ENCODE measurements around the gene MAFF.
A peak's percentile ranks its signal among the peaks of the same experiment; 100 is the strongest.

MAFF gene

DNA sequence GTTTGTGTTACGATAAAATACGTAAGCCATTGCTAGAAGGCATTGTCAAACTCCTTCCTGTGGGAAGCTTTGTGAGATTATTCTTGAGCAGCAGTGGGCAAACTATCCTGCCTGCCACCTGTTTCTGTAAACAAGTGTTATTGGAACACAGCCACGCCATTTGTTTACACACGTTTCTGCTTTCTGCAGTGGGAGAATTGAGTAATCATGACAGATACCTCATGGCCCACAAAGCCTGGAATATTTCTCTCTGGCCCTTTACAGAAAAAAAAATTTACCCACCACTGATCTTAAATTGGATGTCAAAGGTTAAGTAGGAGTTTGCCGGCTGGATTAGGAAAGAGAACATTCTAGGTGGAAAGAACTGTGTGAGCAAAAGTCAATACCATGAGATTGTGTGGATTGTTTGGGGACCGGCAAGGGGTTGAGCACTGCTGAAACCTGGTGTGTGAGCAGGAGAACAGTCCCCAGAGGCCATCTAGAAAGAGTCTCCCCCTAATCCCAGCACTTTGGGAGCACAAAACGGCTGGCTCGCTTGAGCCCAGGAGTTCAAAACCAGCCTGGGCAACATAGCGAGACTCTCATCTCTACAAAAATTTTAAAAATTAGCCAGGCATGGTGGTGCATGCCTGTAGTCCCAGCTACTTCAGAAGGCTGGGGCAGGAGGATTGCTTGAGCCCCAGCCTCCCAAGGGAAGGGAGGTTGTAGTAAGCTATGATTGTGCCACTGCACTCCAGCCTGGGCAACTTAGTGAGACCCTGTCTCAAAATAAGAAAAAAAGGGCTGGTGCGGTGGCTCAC lies 14.2 kb upstream of the MAFF start:
- no peak overlapping the region for H3K4me3 Mint-ChIP-seq
- no peak for DNase-seq

DNA sequence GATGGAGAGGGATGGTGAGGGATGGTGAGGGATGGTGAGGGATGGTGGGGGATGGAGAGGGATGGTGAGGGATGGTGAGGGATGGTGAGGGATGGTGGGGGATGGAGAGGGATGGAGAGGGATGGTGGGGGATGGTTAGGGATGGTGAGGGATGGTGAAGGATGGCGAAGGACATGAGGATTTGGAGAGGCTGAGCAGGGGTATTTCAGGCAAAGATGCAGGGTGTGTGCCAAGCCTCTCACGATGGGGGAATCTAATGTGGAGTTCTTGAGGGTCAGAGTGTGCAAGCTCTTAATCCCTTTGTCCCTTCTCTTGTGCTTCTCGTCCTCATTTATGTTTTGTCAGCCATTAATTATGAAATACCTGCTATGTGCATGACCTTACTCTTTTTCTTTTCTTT lies 12.7 kb upstream of the MAFF start:
- ATAC-seq (no peak), DNase-seq (no peak)
- Mint-ChIP-seq H3K4me1 (peaks cover 3% of the 10 kb centered on the region), H3K4me3 (no peak overlapping the region), H3K9me3 (no peaks in the 10 kb centered on the region), H3K36me3 (ENCODE audit: low read depth) (no peaks in the 10 kb centered on the region), H3K27ac (no peak overlapping the region), H3K27me3 (peaks cover 12% of the 10 kb centered on the region)

More for the DNA sequence above, 14.2 kb upstream of the MAFF start:
- Mint-ChIP-seq H3K4me1 (peaks cover 6% of the 10 kb centered on the region), H3K9me3 (no peaks in the 10 kb centered on the region), H3K27ac (no peak overlapping the region), H3K27me3 (peaks cover 9% of the 10 kb centered on the region), H3K36me3 (ENCODE audit: low read depth) (no peaks in the 10 kb centered on the region)
- no peak for ATAC-seq

DNA sequence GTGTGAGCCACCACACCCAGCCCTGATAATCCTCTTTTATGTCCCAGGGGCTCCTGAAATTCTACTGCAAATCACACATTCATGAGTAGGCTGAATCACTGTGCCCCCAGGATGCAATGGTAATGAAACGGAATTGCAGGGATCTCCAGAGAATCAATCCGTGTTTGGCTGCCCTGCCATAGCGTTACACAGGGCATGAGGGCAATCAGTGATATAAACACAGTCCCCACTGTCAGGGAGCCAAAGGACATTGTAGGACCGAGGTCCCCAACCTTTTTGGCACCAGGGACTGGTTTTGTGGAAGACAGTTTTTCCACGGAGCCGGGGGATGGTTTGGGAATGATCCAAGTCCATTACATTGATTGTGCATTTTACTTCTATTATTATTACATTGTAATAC lies 11.2 kb upstream of the MAFF start:
- Mint-ChIP-seq H3K9me3 (no peaks in the 10 kb centered on the region), H3K27me3 (peaks cover 12% of the 10 kb centered on the region), H3K27ac (no peak overlapping the region), H3K4me1 (peaks cover 7% of the 10 kb centered on the region), H3K4me3 (no peak overlapping the region), H3K36me3 (ENCODE audit: low read depth) (no peaks in the 10 kb centered on the region)
- DNase-seq (no peak), ATAC-seq (no peak)

DNA sequence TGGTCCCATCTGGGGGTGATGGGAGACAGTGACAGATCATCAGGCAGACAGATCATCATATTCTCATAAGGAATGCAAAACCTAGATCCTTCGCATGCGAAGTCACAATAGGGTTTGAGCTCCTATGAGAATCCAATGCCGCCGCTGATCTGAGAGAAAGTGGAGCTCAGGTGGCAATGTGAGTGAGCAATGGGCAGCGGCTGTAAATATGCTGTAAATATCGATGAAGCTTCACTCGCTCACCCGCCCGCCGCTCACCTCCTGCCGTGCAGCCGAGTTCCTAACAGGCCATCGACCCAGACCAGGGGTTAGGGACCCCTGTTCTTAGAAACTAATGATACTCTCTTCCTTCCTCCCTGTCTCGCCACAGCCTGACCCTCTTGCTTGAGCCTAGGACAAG lies 10.7 kb upstream of the MAFF start:
- Mint-ChIP-seq H3K36me3 (ENCODE audit: low read depth) (no peaks in the 10 kb centered on the region), H3K4me1 (peaks cover 7% of the 10 kb centered on the region), H3K27me3 (peaks cover 12% of the 10 kb centered on the region), H3K9me3 (no peaks in the 10 kb centered on the region), H3K27ac (no peak overlapping the region), H3K4me3 (no peak overlapping the region)
- no peak for DNase-seq
- ATAC-seq, result no peak

DNA sequence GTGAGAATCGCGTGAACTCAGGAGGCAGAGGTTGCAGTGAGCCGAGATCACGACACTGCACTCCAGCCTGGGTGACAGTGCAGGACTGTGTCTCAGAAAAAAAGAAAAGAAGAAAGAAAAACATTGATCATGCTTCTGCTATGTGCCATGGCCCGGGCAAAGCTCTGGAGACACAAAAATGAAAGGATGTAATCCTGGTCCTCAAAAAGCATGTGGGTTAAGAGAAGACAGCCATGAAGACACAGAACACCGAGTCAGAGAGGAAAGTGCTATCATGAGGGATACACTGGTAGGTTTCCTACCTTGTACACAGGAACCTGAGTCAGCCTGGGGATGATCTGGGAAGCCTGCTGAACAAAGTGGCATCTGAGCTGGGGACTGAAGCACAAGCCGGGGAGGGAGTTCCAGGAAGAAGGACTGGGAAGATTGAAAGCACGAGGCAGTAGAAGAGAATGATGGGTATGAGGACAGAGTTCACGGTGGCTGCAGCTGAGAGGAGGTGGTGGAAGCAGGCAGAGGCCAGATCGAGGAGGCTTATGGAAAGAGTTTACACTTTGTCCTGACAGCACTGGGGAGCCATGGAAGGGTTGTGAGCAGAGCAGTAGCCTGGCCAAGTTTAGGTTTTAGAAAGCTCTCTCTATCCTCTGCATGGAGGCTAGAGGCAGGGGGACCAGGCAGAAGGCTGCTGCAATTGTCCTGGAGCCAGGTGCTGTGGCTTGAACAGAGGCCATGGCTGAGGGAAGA lies 9.9 kb upstream of the MAFF start:
- no peaks in the 10 kb centered on the region for H3K36me3 Mint-ChIP-seq (ENCODE audit: low read depth)
- H3K27me3 Mint-ChIP-seq, result peaks cover 9% of the 10 kb centered on the region
- H3K9me3 Mint-ChIP-seq, result no peaks in the 10 kb centered on the region
- no peak overlapping the region for H3K27ac Mint-ChIP-seq
- ATAC-seq (no peak), DNase-seq (no peak)
- H3K4me1 Mint-ChIP-seq, result peaks cover 7% of the 10 kb centered on the region
- H3K4me3 Mint-ChIP-seq, result no peak overlapping the region

- no peak overlapping the region for H3K4me3 Mint-ChIP-seq
- DNase-seq, result no peak
- no peaks in the 10 kb centered on the region for H3K9me3 Mint-ChIP-seq
- H3K27ac Mint-ChIP-seq, result no peak overlapping the region
- H3K27me3 Mint-ChIP-seq, result peaks cover 9% of the 10 kb centered on the region
- H3K36me3 Mint-ChIP-seq (ENCODE audit: low read depth), result no peaks in the 10 kb centered on the region
- no peak for ATAC-seq
- H3K4me1 Mint-ChIP-seq, result peaks cover 7% of the 10 kb centered on the region
Measured at GRCh38 chr22:38192475-38192863, 9.3 kb upstream of the MAFF start.

DNA sequence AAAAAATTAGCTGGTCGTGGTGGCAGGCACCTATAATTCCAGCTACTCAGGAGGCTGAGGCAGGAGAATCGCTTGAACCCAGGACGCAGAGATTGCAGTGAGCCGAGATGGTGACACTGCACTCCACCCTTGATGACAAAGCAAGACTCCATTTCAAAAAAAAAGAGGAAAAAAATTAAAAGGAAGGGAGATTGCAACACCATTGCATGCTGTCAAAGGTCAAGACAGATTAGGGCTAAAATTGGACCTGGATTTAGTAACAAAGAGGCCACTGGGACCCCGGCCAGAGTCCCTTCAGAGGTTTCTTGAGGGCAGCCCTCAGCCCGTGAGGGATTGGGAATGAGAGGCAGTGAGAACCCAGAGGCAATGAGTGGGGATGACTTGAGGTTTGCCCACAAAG lies 8.2 kb upstream of the MAFF start:
- Mint-ChIP-seq H3K9me3 (no peaks in the 10 kb centered on the region), H3K27me3 (peaks cover 9% of the 10 kb centered on the region), H3K27ac (no peak overlapping the region), H3K4me1 (peaks cover 7% of the 10 kb centered on the region), H3K4me3 (no peak overlapping the region), H3K36me3 (ENCODE audit: low read depth) (no peaks in the 10 kb centered on the region)
- DNase-seq, result no peak
- no peak for ATAC-seq

GRCh38 chr22:38196791-38197419 lies 4.9 kb upstream of the MAFF start:
- Mint-ChIP-seq H3K9me3 (no peaks in the 10 kb centered on the region), H3K36me3 (ENCODE audit: low read depth) (no peaks in the 10 kb centered on the region), H3K4me3 (no peak overlapping the region), H3K4me1 (peaks cover 27% of the 10 kb centered on the region), H3K27ac (no peak overlapping the region), H3K27me3 (peaks cover 7% of the 10 kb centered on the region)
- ATAC-seq (no peak), DNase-seq (no peak)

DNA sequence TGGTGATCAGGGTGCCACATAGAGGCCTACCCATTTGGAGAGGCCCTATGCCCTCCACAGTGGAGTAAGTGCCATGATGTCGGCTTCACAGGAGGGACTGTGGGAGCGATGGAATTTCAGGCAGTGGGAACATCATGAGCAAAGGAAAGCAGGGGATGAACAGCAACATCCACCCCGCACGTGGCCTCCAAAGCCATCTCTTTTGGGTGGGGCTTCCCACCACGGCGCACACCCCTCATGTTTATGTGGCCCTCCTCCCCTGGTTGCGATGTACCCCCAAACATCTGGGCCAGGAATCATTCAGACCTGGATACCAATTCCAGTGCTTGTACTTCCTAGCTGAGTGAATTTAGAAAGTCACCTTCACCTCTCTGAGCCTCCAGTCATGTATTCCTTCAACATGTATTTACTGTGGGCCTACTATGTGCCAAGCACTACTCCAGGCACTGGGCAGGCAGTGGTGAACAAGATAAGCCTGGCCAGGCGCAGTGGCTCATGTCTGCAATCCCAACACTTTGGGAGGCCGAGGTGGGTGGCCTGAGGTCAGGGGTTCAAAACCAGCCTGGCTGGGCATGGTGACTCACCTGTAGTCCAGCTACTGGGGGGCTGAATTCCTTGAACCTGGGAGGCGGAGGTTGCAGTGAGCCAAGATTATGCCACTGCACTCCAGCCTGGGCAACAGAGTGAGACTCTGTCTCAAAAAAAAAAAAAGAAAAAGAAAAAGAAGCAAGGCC lies 1.8 kb upstream of the MAFF start:
- Mint-ChIP-seq H3K4me1 (peaks cover 41% of the 10 kb centered on the region), H3K27me3 (peaks cover 2% of the 10 kb centered on the region), H3K9me3 (no peaks in the 10 kb centered on the region), H3K4me3 (no peak overlapping the region), H3K36me3 (ENCODE audit: low read depth) (no peaks in the 10 kb centered on the region), H3K27ac (no peak overlapping the region)
- DNase-seq (no peak), ATAC-seq (no peak)

GRCh38 chr22:38201371-38201710 lies 453 bp upstream of the MAFF start:
- Mint-ChIP-seq H3K27me3 (peaks cover 2% of the 10 kb centered on the region), H3K27ac (peak overlapping the region; percentile 81), H3K36me3 (ENCODE audit: low read depth) (no peaks in the 10 kb centered on the region), H3K4me3 (peak overlapping the region; percentile 68), H3K9me3 (no peaks in the 10 kb centered on the region), H3K4me1 (peaks cover 46% of the 10 kb centered on the region)
- DNase-seq (no peak), ATAC-seq (no peak)

DNA sequence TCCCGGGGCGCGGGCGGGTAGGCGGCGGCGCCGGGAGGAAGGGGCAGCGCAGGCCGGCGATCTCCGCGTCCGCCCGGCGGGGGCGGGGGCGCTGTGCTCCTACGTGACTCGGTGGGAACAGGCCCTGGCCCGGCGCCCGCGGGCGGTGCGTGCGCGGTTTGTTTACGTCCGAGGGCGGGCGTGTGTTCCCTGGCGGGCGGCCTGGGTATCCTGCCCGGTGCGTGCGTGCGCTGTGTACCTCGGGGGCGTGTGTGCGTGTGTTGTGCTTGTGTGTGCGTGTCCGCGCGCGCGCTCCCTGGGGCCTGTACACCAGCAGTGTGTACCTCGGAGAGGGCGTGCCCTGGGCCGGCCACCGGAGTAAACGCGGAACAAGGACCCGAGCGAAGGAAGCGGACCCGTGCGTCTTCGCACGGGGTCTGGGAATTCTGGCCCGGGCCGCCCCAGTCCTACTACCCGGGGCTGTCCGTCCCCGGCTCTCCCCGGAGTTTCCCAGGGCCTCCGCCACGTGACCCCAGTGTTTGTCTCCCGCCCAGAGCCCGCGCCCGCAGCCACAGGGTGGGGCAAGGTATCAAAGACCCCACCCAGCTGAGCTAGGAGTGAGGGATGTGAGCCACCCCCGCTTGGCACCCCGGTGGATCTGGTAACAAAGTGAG lies 769 bp downstream of the MAFF start:
- ATAC-seq, result peak; percentile 31

GRCh38 chr22:38203090-38203810 lies 1.5 kb downstream of the MAFF start:
- Mint-ChIP-seq H3K36me3 (ENCODE audit: low read depth) (no peaks in the 10 kb centered on the region), H3K4me3 (peak overlapping the region; percentile 83), H3K27me3 (peaks cover 2% of the 10 kb centered on the region), H3K27ac (peak overlapping the region; percentile 65), H3K4me1 (peaks cover 49% of the 10 kb centered on the region), H3K9me3 (no peaks in the 10 kb centered on the region)
- ATAC-seq (no peak), DNase-seq (peak; percentile 39)

More for the DNA sequence above, 769 bp downstream of the MAFF start:
- Mint-ChIP-seq H3K27ac (peak overlapping the region; percentile 65), H3K4me3 (peak overlapping the region; percentile 83), H3K4me1 (peaks cover 46% of the 10 kb centered on the region), H3K36me3 (ENCODE audit: low read depth) (no peaks in the 10 kb centered on the region), H3K9me3 (no peaks in the 10 kb centered on the region), H3K27me3 (peaks cover 2% of the 10 kb centered on the region)
- DNase-seq, result peak; percentile 65

DNA sequence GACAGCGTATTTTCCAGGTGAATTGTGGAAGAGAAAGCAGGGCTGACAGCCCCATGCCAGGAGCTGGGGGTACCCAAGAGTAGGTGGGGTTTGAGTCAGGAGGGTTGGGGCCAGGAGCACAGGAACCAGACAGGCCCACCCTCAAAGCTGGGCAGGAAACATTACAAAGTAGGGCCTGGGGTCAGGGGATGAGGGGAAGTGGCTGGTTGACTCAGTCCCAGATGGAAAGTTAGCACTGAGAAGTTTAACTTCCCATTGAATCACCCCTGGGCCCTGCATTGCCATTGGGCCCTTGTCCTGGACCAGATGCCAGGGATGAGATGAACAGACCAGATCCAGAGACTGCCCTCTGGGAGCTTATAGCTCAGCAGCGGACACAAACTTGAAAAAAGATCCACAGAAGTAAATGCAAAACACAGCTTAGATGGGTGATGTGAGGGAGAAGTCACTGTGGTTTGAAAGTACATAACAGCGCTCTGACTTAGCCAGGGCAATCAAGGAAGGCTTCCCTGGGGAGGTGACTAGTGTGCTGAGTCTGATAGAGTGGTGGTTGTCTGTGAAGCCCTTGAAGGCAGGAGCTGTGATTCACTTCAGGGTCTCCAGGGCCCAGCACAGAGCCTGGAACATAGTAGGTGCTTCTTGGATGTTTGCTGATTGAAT lies 2.2 kb downstream of the MAFF start:
- no peaks in the 10 kb centered on the region for H3K9me3 Mint-ChIP-seq

More for the DNA sequence above, 2.2 kb downstream of the MAFF start:
- DNase-seq (no peak), ATAC-seq (peak; percentile 4)
- H3K36me3 Mint-ChIP-seq (ENCODE audit: low read depth), result no peaks in the 10 kb centered on the region
- H3K27ac Mint-ChIP-seq, result peak overlapping the region; percentile 65
- H3K4me1 Mint-ChIP-seq, result peaks cover 56% of the 10 kb centered on the region
- H3K4me3 Mint-ChIP-seq, result peak overlapping the region; percentile 83
- H3K27me3 Mint-ChIP-seq, result peaks cover 2% of the 10 kb centered on the region

Data from activated naive CD8-positive, alpha-beta T cell treated with anti-CD3 and anti-CD28 coated beads, Interleukin-2, amount 50 U/mL, for 24 hours (primary cell).